SHP77 treated with DMSO at 0.1 percent for 48 hours (cell line): ENCODE measurements around the gene AUTS2.

Experiments
- DNase-seq: peaks from one replicate; lab custom pipeline; 2025; lab: John Stamatoyannopoulos, UW

Gene AUTS2

GRCh38 chr7:70777251-70777650, 1179.0 kb downstream of the AUTS2 start:
- no peak for DNase-seq

- DNase-seq = no peak
Observed at GRCh38 chr7:70778585-70778984, 1180.3 kb downstream of the AUTS2 start.

GRCh38 chr7:70779321-70779720, 1181.0 kb downstream of the AUTS2 start:
- no peak for DNase-seq

DNA sequence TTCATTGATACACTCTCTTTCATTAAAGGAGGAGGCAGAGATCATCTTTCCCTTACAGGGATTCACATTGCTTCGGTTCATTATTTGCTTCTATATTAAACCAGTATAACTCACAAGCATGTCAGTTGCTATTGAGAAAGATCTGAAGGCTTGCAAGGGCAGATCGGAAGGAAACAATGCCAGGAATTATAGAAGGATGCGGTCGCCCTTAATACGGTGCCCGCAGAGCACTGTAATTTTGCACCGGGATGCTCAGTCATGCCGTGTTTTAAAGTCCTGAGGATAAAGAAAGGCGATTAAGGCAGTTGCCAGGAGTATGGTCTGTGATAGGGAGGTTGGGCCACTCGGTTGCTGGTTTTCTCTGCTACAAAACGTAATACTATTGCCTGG, 1183.6 kb downstream of the AUTS2 start:
- DNase-seq = no peak

DNA sequence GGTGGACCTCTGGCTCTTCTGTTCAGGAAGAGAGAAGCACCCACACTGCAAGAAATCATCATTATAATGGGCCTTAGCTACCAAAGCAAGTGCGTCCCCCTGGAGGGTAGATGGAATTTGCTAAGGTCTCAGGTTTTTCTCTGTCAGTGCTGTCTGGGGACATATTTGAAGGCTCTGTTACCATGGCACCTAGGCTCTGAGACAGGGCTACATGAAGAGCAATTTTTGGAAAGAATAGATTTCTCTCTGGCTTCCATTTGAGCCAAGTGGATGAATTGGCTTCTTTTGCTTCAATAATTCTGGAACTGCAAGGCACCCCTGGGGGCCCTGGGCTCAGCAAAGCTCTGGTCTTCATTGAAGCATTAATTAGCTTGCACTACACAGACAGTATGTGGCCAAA, 1184.5 kb downstream of the AUTS2 start:
- no peak for DNase-seq

DNA sequence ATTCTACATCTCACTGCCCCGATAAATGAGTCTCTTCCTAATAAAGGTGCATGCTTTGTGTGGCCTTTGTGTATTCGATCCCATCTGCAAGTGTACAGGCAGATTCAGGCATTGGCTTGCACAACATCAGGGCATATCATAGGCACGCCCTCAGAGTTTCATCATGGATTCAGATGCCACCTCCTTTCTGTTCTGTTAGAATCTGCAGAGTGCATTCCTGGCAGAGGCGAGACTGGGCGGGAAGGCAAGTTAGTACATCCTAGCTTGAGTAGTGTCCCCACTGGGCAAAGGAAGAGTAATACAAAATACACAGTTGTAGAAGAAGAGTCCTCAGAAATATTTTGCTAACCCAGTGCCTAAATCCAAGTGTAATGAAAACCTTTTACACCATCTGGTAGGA, 1187.2 kb downstream of the AUTS2 start:
- no peak for DNase-seq

GRCh38 chr7:70786076-70786475, 1187.8 kb downstream of the AUTS2 start:
- DNase-seq = no peak

GRCh38 chr7:70787286-70787685, 1189.0 kb downstream of the AUTS2 start:
- DNase-seq = no peak

- DNase-seq = no peak
Observed at GRCh38 chr7:70787771-70788170, 1189.5 kb downstream of the AUTS2 start.

DNA sequence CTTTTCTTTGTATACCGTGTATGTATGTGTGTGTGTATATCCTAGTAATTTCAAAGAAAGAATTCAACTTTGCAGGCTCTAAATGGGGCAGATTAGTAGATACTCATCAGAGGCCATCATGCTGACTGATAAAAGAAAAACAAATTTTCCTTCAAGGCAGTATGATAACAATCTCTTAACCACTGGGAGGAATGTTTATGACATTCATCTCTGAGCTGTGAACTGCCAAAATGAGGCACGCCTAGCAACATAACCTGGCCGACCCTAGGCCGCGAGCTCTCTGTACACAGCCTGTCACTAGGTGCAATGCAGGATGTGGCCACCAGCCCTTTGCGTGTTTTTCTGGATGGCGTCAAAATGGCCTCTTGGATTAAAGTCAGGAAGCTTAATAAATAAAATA, 1190.0 kb downstream of the AUTS2 start:
- DNase-seq = no peak

GRCh38 chr7:70789481-70790214, 1191.4 kb downstream of the AUTS2 start:
- DNase-seq = no peak

DNA sequence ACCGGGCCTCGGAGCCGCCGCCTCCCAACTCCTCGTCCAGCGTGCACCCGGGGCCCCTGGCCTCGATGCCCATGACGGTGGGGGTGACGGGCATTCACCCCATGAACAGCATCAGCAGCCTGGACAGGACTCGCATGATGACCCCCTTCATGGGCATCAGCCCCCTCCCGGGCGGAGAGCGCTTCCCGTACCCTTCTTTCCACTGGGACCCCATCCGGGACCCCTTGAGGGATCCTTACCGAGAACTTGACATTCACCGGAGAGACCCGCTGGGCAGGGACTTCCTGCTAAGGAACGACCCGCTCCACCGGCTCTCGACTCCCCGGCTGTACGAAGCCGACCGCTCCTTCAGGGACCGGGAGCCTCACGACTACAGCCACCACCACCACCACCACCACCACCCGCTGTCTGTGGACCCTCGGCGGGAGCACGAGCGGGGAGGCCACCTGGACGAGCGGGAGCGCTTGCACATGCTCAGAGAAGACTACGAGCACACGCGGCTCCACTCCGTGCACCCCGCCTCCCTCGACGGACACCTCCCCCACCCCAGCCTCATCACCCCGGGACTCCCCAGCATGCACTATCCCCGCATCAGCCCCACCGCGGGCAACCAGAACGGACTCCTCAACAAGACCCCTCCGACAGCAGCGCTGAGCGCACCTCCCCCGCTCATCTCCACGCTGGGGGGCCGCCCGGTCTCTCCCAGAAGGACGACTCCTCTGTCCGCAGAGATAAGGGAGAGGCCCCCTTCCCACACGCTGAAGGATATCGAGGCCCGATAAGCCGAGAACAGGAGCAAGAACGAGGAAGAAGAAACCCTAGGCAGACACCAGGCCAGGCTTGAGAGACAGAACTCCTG, 1192.2 kb downstream of the AUTS2 start:
- no peak for DNase-seq

DNA sequence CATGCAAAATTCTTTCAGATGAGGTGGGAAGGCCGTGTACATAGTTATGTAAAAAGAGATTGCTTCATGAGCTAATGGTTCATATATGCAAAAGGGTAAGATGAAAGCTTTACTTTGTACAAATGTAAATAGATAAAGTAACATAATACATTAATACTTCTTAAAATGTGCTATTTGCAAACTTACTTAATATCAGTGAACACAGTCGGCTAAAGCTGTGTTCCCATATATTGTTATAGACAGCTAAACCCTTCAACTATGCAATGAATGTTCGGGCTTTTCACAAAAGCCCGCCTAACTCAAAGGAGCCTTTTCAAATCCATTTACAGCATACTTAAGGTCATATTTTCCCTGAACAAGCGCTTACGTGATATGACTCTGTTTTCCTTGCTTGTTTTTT, 1193.1 kb downstream of the AUTS2 start:
- no peak for DNase-seq

DNA sequence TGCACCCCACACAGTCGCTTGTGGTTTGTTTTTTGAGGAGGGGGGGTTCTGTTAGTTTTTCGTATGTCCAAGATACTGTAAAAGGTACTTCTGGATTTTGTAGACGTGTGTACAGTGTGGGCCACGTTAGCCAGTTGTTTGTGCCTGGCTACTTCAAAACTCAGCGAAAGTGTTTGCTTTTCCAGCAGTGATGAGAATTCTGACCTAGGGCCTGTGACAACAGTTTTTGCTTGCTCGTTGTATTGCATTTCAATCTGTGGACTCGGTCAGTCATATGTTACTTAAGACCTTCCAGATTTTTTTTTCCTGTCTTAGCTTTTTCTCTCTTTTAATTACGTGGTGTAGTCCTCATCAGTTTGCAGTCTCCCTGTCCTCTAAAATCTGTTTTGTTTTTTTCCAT, 1194.8 kb downstream of the AUTS2 start:
- no peak for DNase-seq

- DNase-seq = no peak
Observed at GRCh38 chr7:70793821-70794220, 1195.5 kb downstream of the AUTS2 start.

DNA sequence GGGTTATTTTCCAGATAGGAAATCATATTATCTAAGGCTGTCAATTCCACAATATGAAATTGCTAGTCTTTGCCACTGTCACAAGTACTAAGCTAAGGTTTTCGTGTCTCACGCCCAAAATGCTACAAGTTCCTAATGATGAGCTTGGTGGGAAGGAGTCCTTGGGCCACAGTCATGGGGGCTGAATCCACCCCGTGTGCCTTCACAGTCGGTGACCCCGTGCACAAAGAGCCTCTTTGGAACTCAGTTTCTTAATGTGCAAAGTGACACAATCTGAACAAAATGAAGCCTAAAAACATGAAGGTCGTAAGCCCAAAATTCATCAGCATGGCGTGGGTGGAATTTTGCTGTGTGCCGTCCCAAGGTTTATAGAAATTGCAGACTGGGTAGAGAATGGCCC, 1196.7 kb downstream of the AUTS2 start:
- DNase-seq = no peak

GRCh38 chr7:70795948-70796347, 1197.7 kb downstream of the AUTS2 start:
- DNase-seq = no peak

- DNase-seq = no peak
Observed at GRCh38 chr7:70797109-70797514, 1198.8 kb downstream of the AUTS2 start.

GRCh38 chr7:70799841-70800405, 1201.6 kb downstream of the AUTS2 start:
- no peak for DNase-seq

- no peak for DNase-seq
Observed at GRCh38 chr7:70805360-70805759, 1207.1 kb downstream of the AUTS2 start.

GRCh38 chr7:70807650-70808049, 1209.4 kb downstream of the AUTS2 start:
- no peak for DNase-seq

GRCh38 chr7:70808876-70809275, 1210.6 kb downstream of the AUTS2 start:
- no peak for DNase-seq

DNA sequence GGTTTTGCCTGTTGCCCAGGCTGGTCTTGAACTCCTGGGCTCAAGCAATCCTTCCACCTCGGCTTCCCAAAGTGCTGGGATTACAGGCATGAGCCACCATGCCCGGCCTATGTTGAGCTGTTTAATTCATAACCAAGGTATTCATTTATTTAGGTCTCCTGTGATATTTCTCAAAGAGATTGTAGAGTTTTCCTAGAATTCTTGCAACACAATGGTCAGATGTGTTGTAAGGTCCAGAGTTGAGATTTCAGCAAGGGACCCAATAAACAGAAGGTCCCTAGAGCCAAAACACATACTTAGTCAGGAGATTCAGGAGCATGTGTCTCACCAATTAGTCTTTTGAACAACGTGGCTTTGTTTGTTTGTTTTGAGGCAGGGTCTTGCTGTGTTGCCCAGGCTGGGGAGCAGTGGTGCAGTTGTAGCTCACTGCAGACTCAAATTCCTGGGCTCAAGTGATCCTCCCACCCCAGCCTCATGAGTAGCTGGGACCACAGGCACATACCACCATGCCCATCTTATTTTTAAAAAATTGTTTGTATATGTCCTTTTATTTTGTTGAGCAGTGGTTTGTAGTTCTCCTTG, 1212.4 kb downstream of the AUTS2 start:
- no peak for DNase-seq
